Measurements from ENCODE around the gene SYNE3.
A peak's percentile ranks its signal among the peaks of the same experiment; 100 is the strongest.

The SYNE3 gene

GRCh38 chr14:95489214-95490137 lies 27.0 kb downstream of the SYNE3 start:
- DNase-seq (ENCODE audit: low read depth in 2 of 2) = no peak

GRCh38 chr14:95488376-95489213 lies 27.9 kb downstream of the SYNE3 start:
- no peak for DNase-seq (ENCODE audit: low read depth in 2 of 2)

- no peak for DNase-seq (ENCODE audit: low read depth in 2 of 2)
These were observed 28.8 kb downstream of the SYNE3 start for GRCh38 chr14:95487669-95488084.

- DNase-seq (ENCODE audit: low read depth in 2 of 2) = no peak
These were observed 29.4 kb downstream of the SYNE3 start for GRCh38 chr14:95486875-95487668.

- DNase-seq (ENCODE audit: low read depth in 2 of 2) = no peak
These were observed 31.1 kb downstream of the SYNE3 start for GRCh38 chr14:95485222-95485819.

GRCh38 chr14:95484296-95484695 lies 32.2 kb downstream of the SYNE3 start:
- DNase-seq (ENCODE audit: low read depth in 2 of 2) = no peak

- DNase-seq (ENCODE audit: low read depth in 2 of 2) = no peak
These were observed 32.9 kb downstream of the SYNE3 start for GRCh38 chr14:95483309-95484165.

GRCh38 chr14:95482627-95483308 lies 33.7 kb downstream of the SYNE3 start:
- no peak for DNase-seq (ENCODE audit: low read depth in 2 of 2)

GRCh38 chr14:95481391-95482022 lies 34.9 kb downstream of the SYNE3 start:
- DNase-seq (ENCODE audit: low read depth in 2 of 2) = no peak

GRCh38 chr14:95480887-95481226 lies 35.6 kb downstream of the SYNE3 start:
- no peak for DNase-seq (ENCODE audit: low read depth in 2 of 2)

- DNase-seq (ENCODE audit: low read depth in 2 of 2) = peak in 1 of 2 donors; percentile 35
These were observed 36.2 kb downstream of the SYNE3 start for GRCh38 chr14:95480109-95480886.

- no peak for DNase-seq (ENCODE audit: low read depth in 2 of 2)
These were observed 37.0 kb downstream of the SYNE3 start for GRCh38 chr14:95479494-95479893.

- no peak for DNase-seq (ENCODE audit: low read depth in 2 of 2)
These were observed 37.6 kb downstream of the SYNE3 start for GRCh38 chr14:95478818-95479217.

GRCh38 chr14:95478309-95478708 lies 38.1 kb downstream of the SYNE3 start:
- DNase-seq (ENCODE audit: low read depth in 2 of 2) = no peak

GRCh38 chr14:95477411-95478269 lies 38.8 kb downstream of the SYNE3 start:
- no peak for DNase-seq (ENCODE audit: low read depth in 2 of 2)

GRCh38 chr14:95476747-95477146 lies 39.7 kb downstream of the SYNE3 start:
- DNase-seq (ENCODE audit: low read depth in 2 of 2) = no peak

GRCh38 chr14:95475540-95476240 lies 40.8 kb downstream of the SYNE3 start:
- no peak for DNase-seq (ENCODE audit: low read depth in 2 of 2)
